WTC11 (cell line): ENCODE results near the gene TAC1. TPM values are rescaled to one million over a fixed set of nuclear protein-coding genes. Genes with fewer than 3 reads are reported as not detected.

Source experiments
- ATAC-seq: fragments of 200-7000 bp; cut with Tn5 transposase; 2 replicates; pipeline ENCODE4 v1.10.0; 2021; ENCODE audit warnings: mild to moderate bottlenecking, moderate library complexity
- Bru-seq: library from RNA; stranded (reverse); fragments of 400-500 nt; gene quantifications from one replicate; lab custom pipeline; 2021; lab: Mats Ljungman, UMichigan
- CTCF ChIA-PET: fragments of 300-600 bp; sonication (Branson Sonifier 250); formaldehyde crosslinking; loops from one replicate; lab custom pipeline; 2021; ENCODE audit warnings: antibody characterized with exemption; lab: Charles Lee
- POLR2A ChIA-PET: fragments of 350-600 bp; sonication (Branson Sonifier 250); formaldehyde crosslinking; loops from one replicate; lab custom pipeline; 2021; ENCODE audit warnings: antibody characterized with exemption; lab: Charles Lee
- DNase-seq: peaks from one replicate; pipeline ENCODE4 v3.0.0; 2021; ENCODE audit warnings: low spot score
- H3K27ac Mint-ChIP-seq: 2 replicates; pipeline ENCODE4 v1.8.0; 2021; ENCODE audit warnings: mixed read lengths
- H3K27me3 Mint-ChIP-seq: 2 replicates; pipeline ENCODE4 v1.8.0; 2021; ENCODE audit warnings: low read depth, mild to moderate bottlenecking, moderate library complexity, mixed read lengths
- H3K36me3 Mint-ChIP-seq: 2 replicates; pipeline ENCODE4 v1.8.0; 2021; ENCODE audit warnings: mixed read lengths
- H3K4me1 Mint-ChIP-seq: 2 replicates; pipeline ENCODE4 v1.8.0; 2022; ENCODE audit warnings: mixed read lengths
- H3K4me3 Mint-ChIP-seq: 2 replicates; pipeline ENCODE4 v1.8.0; 2021; ENCODE audit warnings: mild to moderate bottlenecking, moderate library complexity, mixed read lengths
- H3K9me3 Mint-ChIP-seq: 2 replicates; pipeline ENCODE4 v1.8.0; 2021; ENCODE audit warnings: mixed read lengths
- ATF1 ChIP-seq: sonication (generic); formaldehyde crosslinking; IDR thresholded peaks from 2 replicates; pipeline ENCODE4 v1.8.1; 2023; ENCODE audit warnings: mild to moderate bottlenecking, moderate library complexity, missing genetic modification reagents
- ATF3 ChIP-seq: sonication (generic); formaldehyde crosslinking; conservative IDR thresholded peaks from 2 replicates; pipeline ENCODE4 v1.8.1; 2022; ENCODE audit warnings: mild to moderate bottlenecking, missing genetic modification reagents
- CREB1 ChIP-seq: sonication (generic); formaldehyde crosslinking; IDR thresholded peaks from 2 replicates; pipeline ENCODE4 v1.8.0; 2023; ENCODE audit warnings: mild to moderate bottlenecking, missing genetic modification reagents
- E2F1 ChIP-seq: sonication (generic); formaldehyde crosslinking; IDR thresholded peaks from 2 replicates; pipeline ENCODE4 v1.8.0; 2022; ENCODE audit warnings: mild to moderate bottlenecking, missing genetic modification reagents
- EMX1 ChIP-seq: fragments of 250-450 bp; sonication (Bioruptor Pico); IDR thresholded peaks from 2 replicates; pipeline ENCODE4 v1.8.0; 2021; ENCODE audit warnings: mild to moderate bottlenecking
- FOXK1 ChIP-seq: sonication (generic); formaldehyde crosslinking; IDR thresholded peaks from 2 replicates; pipeline ENCODE4 v1.8.0; 2022; ENCODE audit warnings: mild to moderate bottlenecking, moderate library complexity, missing genetic modification reagents
- FOXP1 ChIP-seq: sonication (generic); formaldehyde crosslinking; IDR thresholded peaks from 2 replicates; pipeline ENCODE4 v1.8.0; 2022; ENCODE audit warnings: missing genetic modification reagents, mild to moderate bottlenecking, moderate library complexity, borderline replicate concordance
- HMGXB4 ChIP-seq: sonication (generic); formaldehyde crosslinking; IDR thresholded peaks from 2 replicates; pipeline ENCODE4 v1.8.1; 2023; ENCODE audit warnings: mild to moderate bottlenecking, moderate library complexity, missing genetic modification reagents
- MYBL2 ChIP-seq: sonication (generic); formaldehyde crosslinking; IDR thresholded peaks from 2 replicates; pipeline ENCODE4 v1.8.1; 2023; ENCODE audit warnings: mild to moderate bottlenecking, moderate library complexity, missing genetic modification reagents
- NFE2L1 ChIP-seq: sonication (generic); formaldehyde crosslinking; IDR thresholded peaks from 2 replicates; pipeline ENCODE4 v1.8.1; 2023; ENCODE audit warnings: missing genetic modification reagents
- NR1H2 ChIP-seq: sonication (generic); formaldehyde crosslinking; IDR thresholded peaks from 2 replicates; pipeline ENCODE4 v1.9.0; 2021; ENCODE audit warnings: mild to moderate bottlenecking, moderate library complexity, missing genetic modification reagents
- RELA ChIP-seq: sonication (generic); formaldehyde crosslinking; IDR thresholded peaks from 2 replicates; pipeline ENCODE4 v1.8.1; 2022; ENCODE audit warnings: missing genetic modification reagents, mild to moderate bottlenecking, borderline replicate concordance
- SMAD4 ChIP-seq: sonication (generic); formaldehyde crosslinking; IDR thresholded peaks from 2 replicates; pipeline ENCODE4 v1.8.0; 2022; ENCODE audit warnings: mild to moderate bottlenecking, missing genetic modification reagents
- STAT6 ChIP-seq: sonication (generic); formaldehyde crosslinking; conservative IDR thresholded peaks from 2 replicates; pipeline ENCODE4 v1.8.1; 2023; ENCODE audit warnings: mild to moderate bottlenecking, low read depth, missing genetic modification reagents, moderate library complexity
- TEAD4 ChIP-seq: sonication (generic); formaldehyde crosslinking; IDR thresholded peaks from 2 replicates; pipeline ENCODE4 v1.8.0; 2022; ENCODE audit warnings: mild to moderate bottlenecking, missing genetic modification reagents
- TP53 ChIP-seq: sonication (generic); formaldehyde crosslinking; IDR thresholded peaks from 2 replicates; pipeline ENCODE4 v1.8.1; 2023; ENCODE audit warnings: mild to moderate bottlenecking, missing genetic modification reagents
- USF2 ChIP-seq: sonication (generic); formaldehyde crosslinking; IDR thresholded peaks from 2 replicates; pipeline ENCODE4 v1.8.1; 2023; ENCODE audit warnings: mild to moderate bottlenecking, missing genetic modification reagents, moderate library complexity
- ZNF138 ChIP-seq: sonication (generic); formaldehyde crosslinking; conservative IDR thresholded peaks from 2 replicates; pipeline ENCODE4 v1.8.1; 2022; ENCODE audit warnings: mild to moderate bottlenecking, moderate library complexity, missing genetic modification reagents
- ZNF263 ChIP-seq: sonication (generic); formaldehyde crosslinking; IDR thresholded peaks from 2 replicates; pipeline ENCODE4 v1.8.1; 2022; ENCODE audit warnings: low read depth, mild to moderate bottlenecking, moderate library complexity, missing genetic modification reagents
- ZNF317 ChIP-seq: sonication (generic); formaldehyde crosslinking; IDR thresholded peaks from 2 replicates; pipeline ENCODE4 v1.8.1; 2023; ENCODE audit warnings: low read depth, mild to moderate bottlenecking, moderate library complexity, missing genetic modification reagents, borderline replicate concordance
- ZNF416 ChIP-seq: fragments of 250-450 bp; sonication (Bioruptor Pico); IDR thresholded peaks from 2 replicates; pipeline ENCODE4 v1.9.0; 2021; ENCODE audit warnings: mild to moderate bottlenecking, inconsistent platforms
- ZNF423 ChIP-seq: fragments of 250-450 bp; sonication (Bioruptor Pico); IDR thresholded peaks from 2 replicates; pipeline ENCODE4 v2.1.2; 2022; ENCODE audit warnings: mild to moderate bottlenecking, moderate library complexity
- ZNF671 ChIP-seq: fragments of 250-450 bp; sonication (Bioruptor Pico); IDR thresholded peaks from 2 replicates; pipeline ENCODE4 v1.8.0; 2021; ENCODE audit warnings: mild to moderate bottlenecking
- long read RNA-seq, 3 experiments: library from RNA in 1 of 3; library from capped mRNA in 1 of 3; library from polyadenylated mRNA in 1 of 3; unstranded in 2 of 3; stranded (forward) in 1 of 3; transcript quantifications; one replicate each; pipeline ENCODE4 v2.0.0, GENCODE V29; 2021
- total RNA-seq: library from RNA; stranded (reverse); gene quantifications from 3 replicates; pipeline ENCODE4 v1.2.3, GENCODE V29; 2021
- TF ChIP-seq, protein P1 (sequence below): sonication (generic); formaldehyde crosslinking; IDR thresholded peaks from 2 replicates; pipeline ENCODE4 v1.8.0; 2022; ENCODE audit warnings: mild to moderate bottlenecking, missing genetic modification reagents
- TF ChIP-seq, protein P2 (sequence below): sonication (generic); formaldehyde crosslinking; IDR thresholded peaks from 2 replicates; pipeline ENCODE4 v1.8.0; 2022; ENCODE audit warnings: mild to moderate bottlenecking, missing genetic modification reagents
- TF ChIP-seq, protein P3 (sequence below): fragments of 200-600 bp; IDR thresholded peaks from 2 replicates; pipeline ENCODE4 v1.8.0; 2022; ENCODE audit warnings: antibody characterized with exemption

The TAC1 gene
- total RNA-seq (0.42 to 0.98 TPM (median 0.50 TPM) in 3 replicates), Bru-seq, nascent RNA (percentile 20 among the genes with signal in this experiment)
- long read RNA-seq, experiment 1, partial matches to known transcripts, result 0 of 3 reads
- long read RNA-seq, experiment 1, other reads (novel, unspliced or antisense), result 1 of 3 reads
- long read RNA-seq, experiment 2, partial matches to known transcripts, result 0 of 1 reads
- long read RNA-seq, experiment 2, other reads (novel, unspliced or antisense), result 0 of 1 reads
- long read RNA-seq, experiment 3, partial matches to known transcripts, result 0 of 3 reads
- long read RNA-seq, experiment 3, other reads (novel, unspliced or antisense), result 0 of 3 reads

DNA sequence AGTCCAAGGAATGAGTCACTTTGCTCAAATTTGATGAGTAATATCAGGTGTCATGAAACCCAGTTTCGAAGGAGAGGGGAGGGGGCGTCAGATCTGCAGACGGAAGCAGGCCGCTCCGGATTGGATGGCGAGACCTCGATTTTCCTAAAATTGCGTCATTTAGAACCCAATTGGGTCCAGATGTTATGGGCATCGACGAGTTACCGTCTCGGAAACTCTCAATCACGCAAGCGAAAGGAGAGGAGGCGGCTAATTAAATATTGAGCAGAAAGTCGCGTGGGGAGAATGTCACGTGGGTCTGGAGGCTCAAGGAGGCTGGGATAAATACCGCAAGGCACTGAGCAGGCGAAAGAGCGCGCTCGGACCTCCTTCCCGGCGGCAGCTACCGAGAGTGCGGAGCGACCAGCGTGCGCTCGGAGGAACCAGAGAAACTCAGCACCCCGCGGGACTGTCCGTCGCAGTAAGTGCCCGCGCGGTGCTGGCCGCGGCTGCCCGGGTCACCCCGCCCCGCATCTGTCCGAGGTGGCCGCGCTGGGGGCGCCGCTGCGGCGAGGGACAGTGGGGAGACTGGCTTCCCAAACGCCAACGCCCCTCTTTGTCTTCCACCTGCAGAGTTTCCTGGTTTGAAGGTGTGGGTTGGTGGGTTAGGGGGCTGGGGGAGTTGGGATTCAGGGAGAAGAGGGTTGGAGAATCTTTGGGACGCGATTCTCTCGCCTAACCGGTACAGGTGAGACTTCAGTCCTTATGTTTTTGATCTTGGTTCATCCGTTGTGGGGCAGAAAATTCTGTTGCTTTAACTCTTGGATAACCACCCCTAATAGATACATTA lies at the start of gene TAC1:
Gene TAC1, plus strand, starts transcription at position 351 of the 829 bp plus-strand sequence. CDS start 527 bp downstream, outside the sequence.
- ATAC-seq (peak; percentile 43), DNase-seq (peak; percentile 60)
- Mint-ChIP-seq H3K4me1 (peaks cover 29% of the 10 kb centered on the region), H3K4me3 (peak within 1 kb of the TSS; percentile 85), H3K9me3 (no peaks in the 10 kb centered on the region), H3K27ac (no peak within 1 kb of the TSS), H3K27me3 (peaks cover 84% of the 10 kb centered on the region), H3K36me3 (no peaks in the 10 kb centered on the region)
- CTCF ChIA-PET, result no interaction called here
- TF ChIP-seq, protein P1, sequence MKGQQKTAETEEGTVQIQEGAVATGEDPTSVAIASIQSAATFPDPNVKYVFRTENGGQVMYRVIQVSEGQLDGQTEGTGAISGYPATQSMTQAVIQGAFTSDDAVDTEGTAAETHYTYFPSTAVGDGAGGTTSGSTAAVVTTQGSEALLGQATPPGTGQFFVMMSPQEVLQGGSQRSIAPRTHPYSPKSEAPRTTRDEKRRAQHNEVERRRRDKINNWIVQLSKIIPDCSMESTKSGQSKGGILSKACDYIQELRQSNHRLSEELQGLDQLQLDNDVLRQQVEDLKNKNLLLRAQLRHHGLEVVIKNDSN, result peak; percentile 83
- TF ChIP-seq TEAD4 (CRISPR knock-in tag), result no peak
- no peak for TF ChIP-seq ZNF416
- no peak for TF ChIP-seq MYBL2 (CRISPR knock-in tag)
- TF ChIP-seq HMGXB4 (CRISPR knock-in tag), result no peak; the same call in 1 of the 2 replicates
- TF ChIP-seq FOXK1 (CRISPR knock-in tag), result 0 out of 2 replicates have a peak, but pooled peaks have one; percentile 21
- no peak for TF ChIP-seq ZNF671 (CRISPR knock-in tag)
- no peak for TF ChIP-seq NR1H2
- no peak for TF ChIP-seq RELA (CRISPR knock-in tag)
- no peak for TF ChIP-seq ZNF263 (CRISPR knock-in tag)
- TF ChIP-seq ZNF423, result no peak
- no peak for TF ChIP-seq CREB1 (CRISPR knock-in tag)
- 0 out of 2 replicates have a peak, but pooled peaks have one; percentile 36 for TF ChIP-seq NFE2L1 (CRISPR knock-in tag)
- TF ChIP-seq FOXP1, result peak; percentile 49; the same call in 1 of the 2 replicates
- TF ChIP-seq ATF3 (CRISPR knock-in tag), result no peak
- TF ChIP-seq TP53 (CRISPR knock-in tag), result no peak
- no peak for TF ChIP-seq ZNF138 (CRISPR knock-in tag)
- peak; percentile 84 for TF ChIP-seq USF2 (CRISPR knock-in tag)
- TF ChIP-seq, protein P2, sequence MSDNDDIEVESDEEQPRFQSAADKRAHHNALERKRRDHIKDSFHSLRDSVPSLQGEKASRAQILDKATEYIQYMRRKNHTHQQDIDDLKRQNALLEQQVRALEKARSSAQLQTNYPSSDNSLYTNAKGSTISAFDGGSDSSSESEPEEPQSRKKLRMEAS (CRISPR knock-in tag), result peak; percentile 78
- TF ChIP-seq, all 79 proteins: peak for 6
- POLR2A ChIA-PET, result no interaction called here

DNA sequence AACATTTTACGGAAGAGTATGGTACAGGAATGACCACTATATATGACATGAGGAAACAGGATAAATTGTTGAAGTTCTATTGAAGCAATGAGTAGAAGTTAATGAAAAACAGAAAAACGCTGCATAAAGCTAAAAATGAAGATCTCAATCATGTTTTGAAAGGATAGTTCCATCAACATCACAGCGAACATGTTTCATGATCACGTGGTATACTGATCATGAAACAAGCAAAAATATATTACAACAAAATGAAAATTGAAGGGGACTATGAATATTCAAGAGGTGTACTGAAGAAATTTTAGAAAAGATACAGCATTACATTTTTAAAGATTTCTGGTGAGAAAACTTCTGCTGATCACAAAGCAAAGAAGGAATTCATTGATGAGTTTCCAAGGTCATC lies 45.9 kb upstream of the TAC1 start:
- POLR2A ChIA-PET, result no interaction called here
- H3K4me3 Mint-ChIP-seq, result no peak overlapping the region
- CTCF ChIA-PET, result no interaction called here
- no peak for DNase-seq
- no peaks in the 10 kb centered on the region for H3K4me1 Mint-ChIP-seq
- H3K9me3 Mint-ChIP-seq, result no peaks in the 10 kb centered on the region
- ATAC-seq, result no peak
- H3K36me3 Mint-ChIP-seq, result no peaks in the 10 kb centered on the region
- 0 out of 2 replicates have a peak, but pooled peaks cover 2% of the 10 kb centered on the region for H3K27me3 Mint-ChIP-seq
- no peak overlapping the region for H3K27ac Mint-ChIP-seq
- TF ChIP-seq EMX1 (CRISPR knock-in tag) (no peak), E2F1 (CRISPR knock-in tag) (no peak), STAT6 (no peak), ATF1 (no peak), ZNF317 (CRISPR knock-in tag) (no peak), SMAD4 (CRISPR knock-in tag) (no peak)
- TF ChIP-seq, protein P3, sequence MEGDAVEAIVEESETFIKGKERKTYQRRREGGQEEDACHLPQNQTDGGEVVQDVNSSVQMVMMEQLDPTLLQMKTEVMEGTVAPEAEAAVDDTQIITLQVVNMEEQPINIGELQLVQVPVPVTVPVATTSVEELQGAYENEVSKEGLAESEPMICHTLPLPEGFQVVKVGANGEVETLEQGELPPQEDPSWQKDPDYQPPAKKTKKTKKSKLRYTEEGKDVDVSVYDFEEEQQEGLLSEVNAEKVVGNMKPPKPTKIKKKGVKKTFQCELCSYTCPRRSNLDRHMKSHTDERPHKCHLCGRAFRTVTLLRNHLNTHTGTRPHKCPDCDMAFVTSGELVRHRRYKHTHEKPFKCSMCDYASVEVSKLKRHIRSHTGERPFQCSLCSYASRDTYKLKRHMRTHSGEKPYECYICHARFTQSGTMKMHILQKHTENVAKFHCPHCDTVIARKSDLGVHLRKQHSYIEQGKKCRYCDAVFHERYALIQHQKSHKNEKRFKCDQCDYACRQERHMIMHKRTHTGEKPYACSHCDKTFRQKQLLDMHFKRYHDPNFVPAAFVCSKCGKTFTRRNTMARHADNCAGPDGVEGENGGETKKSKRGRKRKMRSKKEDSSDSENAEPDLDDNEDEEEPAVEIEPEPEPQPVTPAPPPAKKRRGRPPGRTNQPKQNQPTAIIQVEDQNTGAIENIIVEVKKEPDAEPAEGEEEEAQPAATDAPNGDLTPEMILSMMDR, result no peak
